ENCODE data around the gene OAT. TPM values are rescaled to one million over a fixed set of nuclear protein-coding genes. Genes with fewer than 3 reads are reported as not detected.

OAT gene
- 188 and 226 TPM in 2 replicates for total RNA-seq

DNA sequence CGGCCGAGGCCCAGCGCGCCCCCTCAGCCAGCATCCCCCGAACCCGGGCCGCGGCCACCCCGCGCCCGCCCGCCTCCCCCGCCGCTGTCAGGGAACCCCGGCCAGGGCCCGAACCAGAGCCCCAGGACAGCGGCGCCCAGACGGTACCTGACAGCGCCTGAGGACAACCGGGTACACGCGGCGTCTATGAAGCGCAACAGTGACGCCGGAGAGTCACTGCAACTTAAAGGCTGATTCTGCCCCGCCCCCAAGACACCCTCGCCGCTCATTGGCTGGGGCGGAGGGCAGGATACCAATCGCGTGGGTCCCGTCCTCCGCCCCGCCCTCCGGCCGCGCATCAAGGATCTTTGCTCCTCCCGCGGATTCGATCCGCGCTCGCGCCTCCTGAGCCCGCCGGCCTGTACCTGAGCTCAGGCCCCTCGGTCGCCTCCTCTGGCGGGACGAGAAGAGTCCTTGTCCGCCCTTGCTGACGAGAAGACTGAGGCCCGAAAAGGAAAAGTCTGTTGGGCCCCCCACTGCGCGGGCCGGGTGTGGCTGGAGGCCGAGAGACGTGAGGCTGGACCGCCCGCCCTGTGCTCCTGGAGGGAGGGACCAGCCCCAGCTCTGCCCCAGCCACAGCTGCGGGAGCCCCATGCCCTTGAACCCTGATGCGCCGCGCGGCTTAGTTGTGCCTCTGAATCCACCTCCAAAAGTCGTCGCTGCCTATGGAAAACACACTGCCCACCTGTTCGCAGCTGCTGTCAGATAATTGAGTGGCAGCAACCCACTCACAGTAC lies at the start of gene OAT:
Gene OAT (minus strand): TSS at position 198 of the 776 bp plus-strand sequence. CDS start 6,752 bp downstream, outside the sequence.

DNA sequence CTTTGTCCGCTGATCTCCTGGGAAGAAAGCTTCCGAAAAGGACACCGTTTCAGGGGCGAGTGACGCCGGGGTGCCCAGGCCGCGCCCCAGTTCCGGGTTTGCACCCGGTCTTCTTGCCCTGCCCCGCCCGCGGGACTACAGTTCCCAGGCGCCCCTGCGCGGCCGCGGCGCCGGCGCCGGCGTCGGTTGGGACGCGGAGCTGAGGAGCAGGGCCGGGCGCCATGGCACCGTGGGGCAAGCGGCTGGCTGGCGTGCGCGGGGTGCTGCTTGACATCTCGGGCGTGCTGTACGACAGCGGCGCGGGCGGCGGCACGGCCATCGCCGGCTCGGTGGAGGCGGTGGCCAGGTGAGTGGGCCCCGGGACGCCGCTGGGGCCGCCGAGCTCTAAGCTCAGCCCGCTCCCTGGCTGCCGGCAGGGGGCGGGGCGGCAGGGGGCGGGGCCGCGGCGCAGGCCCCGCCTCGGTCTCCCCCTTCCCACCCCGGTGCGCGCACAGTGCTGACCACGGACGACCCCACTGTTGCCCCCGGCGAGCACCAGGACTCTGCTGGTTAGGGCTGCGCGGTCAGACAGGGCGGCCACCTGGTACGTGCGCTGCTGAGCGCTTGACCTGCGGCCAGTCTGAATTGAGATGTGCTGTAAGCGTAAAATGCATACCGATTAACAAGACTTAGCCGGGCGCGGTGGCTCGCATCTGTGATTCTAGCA lies 43.1 kb upstream of the OAT start, which contains the start of gene LHPP:
Gene LHPP (plus strand): TSS at position 182 of the 706 bp plus-strand sequence. CDS start 40 bp downstream, at position 222.

DNA sequence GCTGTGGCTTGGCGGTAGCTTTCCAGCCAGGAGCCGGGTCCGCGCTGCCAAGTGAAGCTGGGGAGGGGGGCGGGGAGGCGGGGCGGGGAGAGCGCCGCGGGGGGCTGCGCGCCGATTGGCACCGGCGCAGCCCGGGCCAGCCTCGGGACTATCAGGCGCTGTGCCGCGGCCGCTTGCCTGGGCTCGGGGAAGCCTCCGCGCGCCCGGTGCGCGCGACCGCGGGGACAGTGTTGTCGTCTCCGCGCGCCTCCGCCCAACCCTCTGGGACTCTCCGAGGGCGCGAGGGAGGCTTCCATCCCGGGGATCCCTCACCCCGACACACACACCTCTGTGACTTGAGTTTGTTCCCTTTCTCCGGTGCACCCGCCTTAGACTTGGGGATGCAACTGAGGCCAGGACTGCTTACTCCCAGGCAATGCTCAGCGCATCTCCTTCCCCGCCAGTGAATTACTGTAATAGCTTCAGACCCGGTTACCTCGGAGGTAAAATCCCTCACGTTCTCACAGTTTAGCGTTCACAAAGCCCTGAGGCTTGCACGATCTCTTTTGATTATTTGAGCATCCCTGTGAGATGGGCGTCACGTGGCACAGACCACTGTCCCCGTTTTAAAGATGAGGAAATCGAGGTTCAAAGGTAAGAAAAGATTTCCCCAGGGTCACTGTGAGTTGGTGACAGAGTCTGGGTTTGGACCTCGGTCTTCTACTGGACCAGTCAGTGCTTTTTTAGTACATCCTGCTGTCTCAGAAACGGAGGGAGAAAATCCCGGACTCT lies 31.5 kb upstream of the OAT start, which contains the start of gene NKX1-2:
Gene NKX1-2 (minus strand): TSS at position 24 of the 771 bp plus-strand sequence. CDS start 92 bp downstream, outside the sequence.

Other genes starting within 250 kb of the OAT start
- gene NKX1-2, start 31.1 kb upstream of the OAT start, total RNA-seq, result not detected in 2 replicates
- gene LHPP, start 42.9 kb upstream of the OAT start, total RNA-seq, result 8.4 and 11.2 TPM in 2 replicates

Data from cardiac atrium fibroblast (primary cell).